Measurements from ENCODE around the gene TSPAN4. TPM values are rescaled to one million over a fixed set of nuclear protein-coding genes. Genes with fewer than 3 reads are reported as not detected.

The TSPAN4 gene
- total and polyA plus RNA-seq, 9 of the 15 experiments (the other 6 are each of a cell fraction or from before 2014, with no cell fraction given), result 0.07 to 31.0 (median 15.7) TPM

DNA sequence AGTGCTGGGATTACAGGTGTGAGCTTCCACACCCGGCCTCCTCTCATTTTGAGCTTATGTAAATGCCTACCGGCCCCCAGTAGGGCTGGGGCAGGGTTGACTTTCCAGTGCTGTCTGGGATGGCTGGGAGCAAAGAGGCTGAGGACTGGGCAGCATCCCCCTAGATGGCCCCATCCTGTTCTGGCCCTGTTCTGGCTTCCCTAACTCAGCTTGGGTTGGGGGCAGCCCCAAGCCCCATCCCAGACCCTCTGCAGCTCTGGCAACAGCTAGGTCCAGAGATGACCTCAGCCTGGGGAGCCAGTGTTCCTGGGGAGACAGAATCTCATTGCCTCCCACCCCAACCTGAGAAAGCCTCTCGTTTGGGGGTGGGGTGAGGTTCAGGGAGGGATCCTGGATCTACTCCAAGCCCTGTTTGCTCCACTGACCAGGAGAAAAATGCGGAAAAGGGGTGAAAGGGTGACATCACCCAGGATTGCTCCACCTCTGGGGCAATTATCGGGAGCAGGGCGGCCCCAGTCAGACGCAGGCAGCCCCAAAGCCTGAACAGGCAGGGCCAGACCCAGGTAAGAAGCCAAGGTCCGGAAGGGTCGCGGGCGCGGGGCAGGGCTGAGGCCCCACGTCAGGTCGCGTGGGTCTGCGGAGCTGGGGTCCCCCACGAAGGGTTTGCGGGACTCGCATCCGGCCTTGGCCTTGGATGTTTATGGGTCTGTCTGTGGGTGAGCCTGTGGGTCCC lies 24.1 kb upstream of the TSPAN4 start, which contains the start of gene PNPLA2 (continued):
- TF ChIP-seq, protein P1, sequence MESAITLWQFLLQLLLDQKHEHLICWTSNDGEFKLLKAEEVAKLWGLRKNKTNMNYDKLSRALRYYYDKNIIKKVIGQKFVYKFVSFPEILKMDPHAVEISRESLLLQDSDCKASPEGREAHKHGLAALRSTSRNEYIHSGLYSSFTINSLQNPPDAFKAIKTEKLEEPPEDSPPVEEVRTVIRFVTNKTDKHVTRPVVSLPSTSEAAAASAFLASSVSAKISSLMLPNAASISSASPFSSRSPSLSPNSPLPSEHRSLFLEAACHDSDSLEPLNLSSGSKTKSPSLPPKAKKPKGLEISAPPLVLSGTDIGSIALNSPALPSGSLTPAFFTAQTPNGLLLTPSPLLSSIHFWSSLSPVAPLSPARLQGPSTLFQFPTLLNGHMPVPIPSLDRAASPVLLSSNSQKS (CRISPR knock-in tag; IDR thresholded peaks at IDR 0.05), result no peak
- TF ChIP-seq, protein P2, sequence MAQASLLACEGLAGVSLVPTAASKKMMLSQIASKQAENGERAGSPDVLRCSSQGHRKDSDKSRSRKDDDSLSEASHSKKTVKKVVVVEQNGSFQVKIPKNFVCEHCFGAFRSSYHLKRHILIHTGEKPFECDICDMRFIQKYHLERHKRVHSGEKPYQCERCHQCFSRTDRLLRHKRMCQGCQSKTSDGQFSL (CRISPR knock-in tag; IDR thresholded peaks at IDR 0.05), result peak; percentile 55; the same call in 1 of the 2 replicates
- TF ChIP-seq, protein P2 (tag; IDR thresholded peaks at IDR 0.05), result no peak
- TF ChIP-seq, protein P3, sequence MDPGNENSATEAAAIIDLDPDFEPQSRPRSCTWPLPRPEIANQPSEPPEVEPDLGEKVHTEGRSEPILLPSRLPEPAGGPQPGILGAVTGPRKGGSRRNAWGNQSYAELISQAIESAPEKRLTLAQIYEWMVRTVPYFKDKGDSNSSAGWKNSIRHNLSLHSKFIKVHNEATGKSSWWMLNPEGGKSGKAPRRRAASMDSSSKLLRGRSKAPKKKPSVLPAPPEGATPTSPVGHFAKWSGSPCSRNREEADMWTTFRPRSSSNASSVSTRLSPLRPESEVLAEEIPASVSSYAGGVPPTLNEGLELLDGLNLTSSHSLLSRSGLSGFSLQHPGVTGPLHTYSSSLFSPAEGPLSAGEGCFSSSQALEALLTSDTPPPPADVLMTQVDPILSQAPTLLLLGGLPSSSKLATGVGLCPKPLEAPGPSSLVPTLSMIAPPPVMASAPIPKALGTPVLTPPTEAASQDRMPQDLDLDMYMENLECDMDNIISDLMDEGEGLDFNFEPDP (CRISPR knock-in tag; IDR thresholded peaks at IDR 0.05), result no peak
- no peak for TF ChIP-seq SP1 (CRISPR knock-in tag; IDR thresholded peaks at IDR 0.05)
- TF ChIP-seq, protein P4, sequence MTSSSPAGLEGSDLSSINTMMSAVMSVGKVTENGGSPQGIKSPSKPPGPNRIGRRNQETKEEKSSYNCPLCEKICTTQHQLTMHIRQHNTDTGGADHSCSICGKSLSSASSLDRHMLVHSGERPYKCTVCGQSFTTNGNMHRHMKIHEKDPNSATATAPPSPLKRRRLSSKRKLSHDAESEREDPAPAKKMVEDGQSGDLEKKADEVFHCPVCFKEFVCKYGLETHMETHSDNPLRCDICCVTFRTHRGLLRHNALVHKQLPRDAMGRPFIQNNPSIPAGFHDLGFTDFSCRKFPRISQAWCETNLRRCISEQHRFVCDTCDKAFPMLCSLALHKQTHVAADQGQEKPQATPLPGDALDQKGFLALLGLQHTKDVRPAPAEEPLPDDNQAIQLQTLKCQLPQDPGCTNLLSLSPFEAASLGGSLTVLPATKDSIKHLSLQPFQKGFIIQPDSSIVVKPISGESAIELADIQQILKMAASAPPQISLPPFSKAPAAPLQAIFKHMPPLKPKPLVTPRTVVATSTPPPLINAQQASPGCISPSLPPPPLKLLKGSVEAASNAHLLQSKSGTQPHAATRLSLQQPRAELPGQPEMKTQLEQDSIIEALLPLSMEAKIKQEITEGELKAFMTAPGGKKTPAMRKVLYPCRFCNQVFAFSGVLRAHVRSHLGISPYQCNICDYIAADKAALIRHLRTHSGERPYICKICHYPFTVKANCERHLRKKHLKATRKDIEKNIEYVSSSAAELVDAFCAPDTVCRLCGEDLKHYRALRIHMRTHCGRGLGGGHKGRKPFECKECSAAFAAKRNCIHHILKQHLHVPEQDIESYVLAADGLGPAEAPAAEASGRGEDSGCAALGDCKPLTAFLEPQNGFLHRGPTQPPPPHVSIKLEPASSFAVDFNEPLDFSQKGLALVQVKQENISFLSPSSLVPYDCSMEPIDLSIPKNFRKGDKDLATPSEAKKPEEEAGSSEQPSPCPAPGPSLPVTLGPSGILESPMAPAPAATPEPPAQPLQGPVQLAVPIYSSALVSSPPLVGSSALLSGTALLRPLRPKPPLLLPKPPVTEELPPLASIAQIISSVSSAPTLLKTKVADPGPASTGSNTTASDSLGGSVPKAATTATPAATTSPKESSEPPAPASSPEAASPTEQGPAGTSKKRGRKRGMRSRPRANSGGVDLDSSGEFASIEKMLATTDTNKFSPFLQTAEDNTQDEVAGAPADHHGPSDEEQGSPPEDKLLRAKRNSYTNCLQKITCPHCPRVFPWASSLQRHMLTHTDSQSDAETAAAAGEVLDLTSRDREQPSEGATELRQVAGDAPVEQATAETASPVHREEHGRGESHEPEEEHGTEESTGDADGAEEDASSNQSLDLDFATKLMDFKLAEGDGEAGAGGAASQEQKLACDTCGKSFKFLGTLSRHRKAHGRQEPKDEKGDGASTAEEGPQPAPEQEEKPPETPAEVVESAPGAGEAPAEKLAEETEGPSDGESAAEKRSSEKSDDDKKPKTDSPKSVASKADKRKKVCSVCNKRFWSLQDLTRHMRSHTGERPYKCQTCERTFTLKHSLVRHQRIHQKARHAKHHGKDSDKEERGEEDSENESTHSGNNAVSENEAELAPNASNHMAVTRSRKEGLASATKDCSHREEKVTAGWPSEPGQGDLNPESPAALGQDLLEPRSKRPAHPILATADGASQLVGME (CRISPR knock-in tag; IDR thresholded peaks at IDR 0.05), result no peak
- TF ChIP-seq, protein P5, sequence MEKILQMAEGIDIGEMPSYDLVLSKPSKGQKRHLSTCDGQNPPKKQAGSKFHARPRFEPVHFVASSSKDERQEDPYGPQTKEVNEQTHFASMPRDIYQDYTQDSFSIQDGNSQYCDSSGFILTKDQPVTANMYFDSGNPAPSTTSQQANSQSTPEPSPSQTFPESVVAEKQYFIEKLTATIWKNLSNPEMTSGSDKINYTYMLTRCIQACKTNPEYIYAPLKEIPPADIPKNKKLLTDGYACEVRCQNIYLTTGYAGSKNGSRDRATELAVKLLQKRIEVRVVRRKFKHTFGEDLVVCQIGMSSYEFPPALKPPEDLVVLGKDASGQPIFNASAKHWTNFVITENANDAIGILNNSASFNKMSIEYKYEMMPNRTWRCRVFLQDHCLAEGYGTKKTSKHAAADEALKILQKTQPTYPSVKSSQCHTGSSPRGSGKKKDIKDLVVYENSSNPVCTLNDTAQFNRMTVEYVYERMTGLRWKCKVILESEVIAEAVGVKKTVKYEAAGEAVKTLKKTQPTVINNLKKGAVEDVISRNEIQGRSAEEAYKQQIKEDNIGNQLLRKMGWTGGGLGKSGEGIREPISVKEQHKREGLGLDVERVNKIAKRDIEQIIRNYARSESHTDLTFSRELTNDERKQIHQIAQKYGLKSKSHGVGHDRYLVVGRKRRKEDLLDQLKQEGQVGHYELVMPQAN (IDR thresholded peaks at IDR 0.05; ENCODE audit: borderline replicate concordance), result no peak
- no peak for TF ChIP-seq HIVEP1 (CRISPR knock-in tag; IDR thresholded peaks at IDR 0.05)
- no peak for TF ChIP-seq ZNF133 (CRISPR knock-in tag; IDR thresholded peaks at IDR 0.05)
- TF ChIP-seq CEBPB (tag; IDR thresholded peaks at IDR 0.05), result peak; percentile 65
- TF ChIP-seq SUPT5H (IDR thresholded peaks at IDR 0.05), result no peak
- no peak for TF ChIP-seq MCM7 (IDR thresholded peaks at IDR 0.05)
- no peak for TF ChIP-seq ZBTB7A (IDR thresholded peaks at IDR 0.05; ENCODE audit: borderline replicate concordance, control insufficient read depth, low read depth, low read length)
- no peak for TF ChIP-seq THRAP3 (IDR thresholded peaks at IDR 0.05; ENCODE audit: borderline replicate concordance)
- no peak for TF ChIP-seq TAF15 (IDR thresholded peaks at IDR 0.05; ENCODE audit: low read depth, low read length)
- TF ChIP-seq ZNF197 (CRISPR knock-in tag; IDR thresholded peaks at IDR 0.05; ENCODE audit: low read depth), result no peak
- TF ChIP-seq BRCA1 (IDR thresholded peaks at IDR 0.05), result no peak
- TF ChIP-seq BRCA1 (CRISPR knock-in tag; IDR thresholded peaks at IDR 0.05), result no peak

Measured in K562 (cell line).